HepG2 (cell line): ENCODE data around the gene PTCD3. TPM values are rescaled to one million over a fixed set of nuclear protein-coding genes. Genes with fewer than 3 reads are reported as not detected.

Source experiments
- GATAD1 ChIP-seq: IDR thresholded peaks from 2 replicates; pipeline ENCODE4 v1.6.1; 2016; ENCODE audit warnings: missing genetic modification reagents, missing compliant biosample characterization
- GLI4 ChIP-seq: sonication (generic); formaldehyde crosslinking; IDR thresholded peaks from 2 replicates; pipeline ENCODE4 v1.5.1; 2020; ENCODE audit warnings: missing genetic modification reagents, mild to moderate bottlenecking, moderate library complexity, borderline replicate concordance
- GLMP ChIP-seq: sonication (generic); formaldehyde crosslinking; IDR thresholded peaks from 2 replicates; pipeline ENCODE4 v1.9.0; 2021; ENCODE audit warnings: missing genetic modification reagents, mild to moderate bottlenecking, borderline replicate concordance
- GTF3A ChIP-seq: sonication (generic); formaldehyde crosslinking; conservative IDR thresholded peaks from 2 replicates; pipeline ENCODE4 v1.4.0; 2020; ENCODE audit warnings: mild to moderate bottlenecking, missing genetic modification reagents
- IRF1 ChIP-seq: sonication (generic); formaldehyde crosslinking; IDR thresholded peaks from 2 replicates; pipeline ENCODE4 v1.4.0; 2020; ENCODE audit warnings: low read depth, mild to moderate bottlenecking, missing genetic modification reagents
- KDM6A ChIP-seq: IDR thresholded peaks from 2 replicates; pipeline ENCODE4 v1.6.1; 2016; ENCODE audit warnings: low read depth
- MBNL3 ChIP-seq: fragments of 250-450 bp; sonication (Bioruptor Pico); conservative IDR thresholded peaks from 2 replicates; pipeline ENCODE4 v1.8.0; 2022; ENCODE audit warnings: mild to moderate bottlenecking, inconsistent platforms
- MXD4 ChIP-seq: IDR thresholded peaks from 2 replicates; pipeline ENCODE4 v1.6.1; 2016; ENCODE audit warnings: mild to moderate bottlenecking, missing biosample characterization, missing genetic modification reagents
- SP1 ChIP-seq, 2 experiments: fragments of 450-650 bp in 1 of 2; sonication (generic) in 1 of 2; formaldehyde crosslinking in 1 of 2; IDR thresholded peaks; 2 replicates each; pipeline versions ENCODE4 v1.4.0 to v1.6.1; 2016 to 2020; ENCODE audit warnings: missing genetic modification reagents in 1 of 2
- TCF7L2 ChIP-seq: IDR thresholded peaks from 2 replicates; pipeline ENCODE4 v1.6.1; 2011; ENCODE audit warnings: mild to moderate bottlenecking, low read depth, low read length, moderate library complexity
- ZFAT ChIP-seq: sonication (generic); formaldehyde crosslinking; conservative IDR thresholded peaks from 2 replicates; pipeline ENCODE4 v1.8.1; 2023; ENCODE audit warnings: missing genetic modification reagents, inconsistent platforms
- ZNF33A ChIP-seq: sonication (generic); formaldehyde crosslinking; IDR thresholded peaks from 2 replicates; pipeline ENCODE4 v1.5.1; 2020; ENCODE audit warnings: missing genetic modification reagents, mild to moderate bottlenecking, moderate library complexity, borderline replicate concordance
- ZNF350 ChIP-seq: sonication (generic); formaldehyde crosslinking; IDR thresholded peaks from 2 replicates; pipeline ENCODE4 v1.4.0; 2020; ENCODE audit warnings: mild to moderate bottlenecking, low read depth, missing genetic modification reagents, borderline replicate concordance
- ZNF362 ChIP-seq: sonication (generic); formaldehyde crosslinking; IDR thresholded peaks from 2 replicates; pipeline ENCODE4 v1.4.0; 2020; ENCODE audit warnings: missing genetic modification reagents, mild to moderate bottlenecking, borderline replicate concordance
- ZNF556 ChIP-seq: sonication (generic); formaldehyde crosslinking; IDR thresholded peaks from 2 replicates; pipeline ENCODE4 v1.4.0; 2020; ENCODE audit warnings: mild to moderate bottlenecking, missing genetic modification reagents, borderline replicate concordance
- polyA plus RNA-seq, 8 experiments: library from polyadenylated mRNA; depleted of rRNA in 3 of 8; stranded (reverse) in 7 of 8; unstranded in 1 of 8; fragments of >200 nt; fragmentation: Illumina TruSeq in 4 of 8; extraction: Trizol in 4 of 8; gene quantifications; 2 replicates each; pipeline versions ENCODE4 v1.2.1 to v1.2.3, GENCODE V29; 2011 to 2016; ENCODE audit warnings: low read depth in 4 of 8, missing spikeins in 1 of 8, mixed read lengths in 1 of 8; ENCODE audit not compliant: insufficient read depth in 1 of 8
- total RNA-seq, 5 experiments: library from RNA; depleted of rRNA; stranded (reverse); fragments of >200 nt; fragmentation: Illumina TruSeq; extraction: Trizol; gene quantifications; 2 replicates each; pipeline ENCODE4 v1.2.3, GENCODE V29; 2016; ENCODE audit warnings: low read depth in 1 of 5
- TF ChIP-seq, protein P1 (sequence below): sonication (generic); formaldehyde crosslinking; IDR thresholded peaks from 2 replicates; pipeline ENCODE4 v1.4.0; 2020; ENCODE audit warnings: mild to moderate bottlenecking, missing genetic modification reagents
- TF ChIP-seq, protein P2 (sequence below): sonication (generic); formaldehyde crosslinking; IDR thresholded peaks from 2 replicates; pipeline ENCODE4 v1.9.0; 2021; ENCODE audit warnings: missing genetic modification reagents, borderline replicate concordance

PTCD3 gene
- total and polyA plus RNA-seq, 2 of the 13 experiments (the other 11 are each of a cell fraction or from before 2014, with no cell fraction given): 124 to 309 TPM

DNA sequence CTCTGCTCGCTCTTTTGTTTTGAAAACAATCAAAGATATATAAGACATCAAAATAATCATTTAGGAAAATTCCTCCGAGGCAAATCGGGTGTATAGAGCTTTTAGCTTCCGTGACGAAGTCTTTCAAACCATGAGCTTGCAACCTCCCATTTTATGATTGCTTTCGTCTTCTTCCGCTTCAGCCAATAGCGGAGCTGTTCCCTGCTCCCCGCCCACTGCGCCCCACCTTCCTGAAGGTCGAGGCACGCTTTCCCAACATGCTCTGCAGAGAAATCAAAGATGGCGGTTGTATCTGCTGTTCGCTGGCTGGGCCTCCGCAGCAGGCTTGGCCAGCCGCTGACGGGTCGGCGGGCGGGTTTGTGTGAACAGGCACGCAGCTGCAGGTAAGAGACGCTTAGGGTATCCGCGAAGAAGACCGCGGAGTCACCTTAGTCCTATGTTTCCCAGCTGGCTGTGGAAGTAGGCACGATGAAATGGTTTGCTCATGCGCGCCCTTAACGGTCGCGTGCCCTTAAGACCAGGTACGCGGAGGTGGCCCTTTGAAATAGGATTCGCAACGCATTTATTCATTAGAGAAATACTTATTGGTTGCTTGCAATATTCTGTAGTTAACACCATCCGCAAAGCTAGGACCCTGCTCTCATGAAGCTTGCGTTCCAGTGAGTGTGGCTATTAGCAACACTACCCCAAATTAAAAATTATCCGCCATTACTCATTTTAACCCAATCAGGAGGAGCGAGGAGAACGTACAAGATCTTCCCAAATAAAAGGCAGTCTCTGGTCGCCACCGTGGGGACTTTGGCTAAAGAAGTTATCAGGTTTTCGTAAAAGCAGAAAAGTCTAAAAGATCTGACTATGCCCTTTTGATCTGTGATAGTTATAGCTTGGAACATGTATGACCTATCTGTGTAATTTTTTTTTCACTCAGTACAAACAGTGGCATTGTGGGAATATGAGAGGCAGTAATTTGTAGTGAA is at the start of gene PTCD3 (continued):
- TF ChIP-seq, protein P1, sequence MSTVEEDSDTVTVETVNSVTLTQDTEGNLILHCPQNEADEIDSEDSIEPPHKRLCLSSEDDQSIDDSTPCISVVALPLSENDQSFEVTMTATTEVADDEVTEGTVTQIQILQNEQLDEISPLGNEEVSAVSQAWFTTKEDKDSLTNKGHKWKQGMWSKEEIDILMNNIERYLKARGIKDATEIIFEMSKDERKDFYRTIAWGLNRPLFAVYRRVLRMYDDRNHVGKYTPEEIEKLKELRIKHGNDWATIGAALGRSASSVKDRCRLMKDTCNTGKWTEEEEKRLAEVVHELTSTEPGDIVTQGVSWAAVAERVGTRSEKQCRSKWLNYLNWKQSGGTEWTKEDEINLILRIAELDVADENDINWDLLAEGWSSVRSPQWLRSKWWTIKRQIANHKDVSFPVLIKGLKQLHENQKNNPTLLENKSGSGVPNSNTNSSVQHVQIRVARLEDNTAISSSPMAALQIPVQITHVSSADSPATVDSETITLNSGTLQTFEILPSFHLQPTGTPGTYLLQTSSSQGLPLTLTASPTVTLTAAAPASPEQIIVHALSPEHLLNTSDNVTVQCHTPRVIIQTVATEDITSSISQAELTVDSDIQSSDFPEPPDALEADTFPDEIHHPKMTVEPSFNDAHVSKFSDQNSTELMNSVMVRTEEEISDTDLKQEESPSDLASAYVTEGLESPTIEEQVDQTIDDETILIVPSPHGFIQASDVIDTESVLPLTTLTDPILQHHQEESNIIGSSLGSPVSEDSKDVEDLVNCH (CRISPR knock-in tag): no peak
- TF ChIP-seq GLI4 (CRISPR knock-in tag) (no peak), GTF3A (CRISPR knock-in tag) (no peak), ZFAT (CRISPR knock-in tag) (no peak), ZNF362 (CRISPR knock-in tag) (peak; percentile 22; the same call in 1 of the 2 replicates), GATAD1 (CRISPR knock-in tag) (peak; percentile 96), GLMP (CRISPR knock-in tag) (no peak), MBNL3 (no peak), IRF1 (CRISPR knock-in tag) (no peak; the same call in 1 of the 2 replicates), ZNF350 (peak; percentile 87; the same call in 1 of the 2 replicates), KDM6A (CRISPR knock-in tag) (no peak), ZNF33A (CRISPR knock-in tag) (no peak), TCF7L2 (no peak), SP1 (IDR thresholded peaks at IDR 0.05) (no peak), SP1 (CRISPR knock-in tag; IDR thresholded peaks at IDR 0.05) (peak; percentile 89), MXD4 (peak; percentile 45), ZNF556 (CRISPR knock-in tag) (no peak; the same call in 1 of the 2 replicates)
- TF ChIP-seq, protein P2, sequence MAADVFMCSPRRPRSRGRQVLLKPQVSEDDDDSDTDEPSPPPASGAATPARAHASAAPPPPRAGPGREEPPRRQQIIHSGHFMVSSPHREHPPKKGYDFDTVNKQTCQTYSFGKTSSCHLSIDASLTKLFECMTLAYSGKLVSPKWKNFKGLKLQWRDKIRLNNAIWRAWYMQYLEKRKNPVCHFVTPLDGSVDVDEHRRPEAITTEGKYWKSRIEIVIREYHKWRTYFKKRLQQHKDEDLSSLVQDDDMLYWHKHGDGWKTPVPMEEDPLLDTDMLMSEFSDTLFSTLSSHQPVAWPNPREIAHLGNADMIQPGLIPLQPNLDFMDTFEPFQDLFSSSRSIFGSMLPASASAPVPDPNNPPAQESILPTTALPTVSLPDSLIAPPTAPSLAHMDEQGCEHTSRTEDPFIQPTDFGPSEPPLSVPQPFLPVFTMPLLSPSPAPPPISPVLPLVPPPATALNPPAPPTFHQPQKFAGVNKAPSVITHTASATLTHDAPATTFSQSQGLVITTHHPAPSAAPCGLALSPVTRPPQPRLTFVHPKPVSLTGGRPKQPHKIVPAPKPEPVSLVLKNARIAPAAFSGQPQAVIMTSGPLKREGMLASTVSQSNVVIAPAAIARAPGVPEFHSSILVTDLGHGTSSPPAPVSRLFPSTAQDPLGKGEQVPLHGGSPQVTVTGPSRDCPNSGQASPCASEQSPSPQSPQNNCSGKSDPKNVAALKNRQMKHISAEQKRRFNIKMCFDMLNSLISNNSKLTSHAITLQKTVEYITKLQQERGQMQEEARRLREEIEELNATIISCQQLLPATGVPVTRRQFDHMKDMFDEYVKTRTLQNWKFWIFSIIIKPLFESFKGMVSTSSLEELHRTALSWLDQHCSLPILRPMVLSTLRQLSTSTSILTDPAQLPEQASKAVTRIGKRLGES (CRISPR knock-in tag): no peak; the same call in 1 of the 2 replicates
